ENCODE data around the gene CPSF2. TPM values are rescaled to one million over a fixed set of nuclear protein-coding genes. Genes with fewer than 3 reads are reported as not detected.

The CPSF2 gene
- total and polyA plus RNA-seq, 2 of the 13 experiments (the other 11 are each of a cell fraction or from before 2014, with no cell fraction given), result 14.3 to 67.9 TPM

DNA sequence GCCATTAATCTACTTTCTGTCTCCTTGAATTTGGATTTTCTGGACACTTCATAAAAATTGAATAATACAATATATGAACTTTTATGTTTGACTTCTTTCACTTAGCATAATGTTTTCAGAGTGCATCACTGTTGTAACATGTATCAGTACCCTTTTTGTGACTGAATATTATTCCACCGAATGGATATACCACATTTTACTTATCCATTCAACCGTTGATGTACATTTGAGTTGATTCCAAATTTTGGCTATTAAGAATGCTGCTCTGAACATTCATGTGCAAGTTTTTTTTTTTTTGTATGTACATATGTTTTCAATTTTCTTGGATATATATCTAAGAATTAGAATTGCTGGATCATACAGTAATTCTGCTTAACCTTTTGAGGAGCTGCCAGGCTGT is 43.2 kb downstream of the CPSF2 start:
- no peak for TF ChIP-seq PCBP2 (optimal IDR thresholded peaks at IDR 0.05; ENCODE audit: low read depth, low read length, poor library complexity, severe bottlenecking)
- TF ChIP-seq, protein P1, sequence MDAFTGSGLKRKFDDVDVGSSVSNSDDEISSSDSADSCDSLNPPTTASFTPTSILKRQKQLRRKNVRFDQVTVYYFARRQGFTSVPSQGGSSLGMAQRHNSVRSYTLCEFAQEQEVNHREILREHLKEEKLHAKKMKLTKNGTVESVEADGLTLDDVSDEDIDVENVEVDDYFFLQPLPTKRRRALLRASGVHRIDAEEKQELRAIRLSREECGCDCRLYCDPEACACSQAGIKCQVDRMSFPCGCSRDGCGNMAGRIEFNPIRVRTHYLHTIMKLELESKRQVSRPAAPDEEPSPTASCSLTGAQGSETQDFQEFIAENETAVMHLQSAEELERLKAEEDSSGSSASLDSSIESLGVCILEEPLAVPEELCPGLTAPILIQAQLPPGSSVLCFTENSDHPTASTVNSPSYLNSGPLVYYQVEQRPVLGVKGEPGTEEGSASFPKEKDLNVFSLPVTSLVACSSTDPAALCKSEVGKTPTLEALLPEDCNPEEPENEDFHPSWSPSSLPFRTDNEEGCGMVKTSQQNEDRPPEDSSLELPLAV (CRISPR knock-in tag; conservative IDR thresholded peaks at IDR 0.05; ENCODE audit: low read depth), result no peak
- no peak for TF ChIP-seq SRF (IDR thresholded peaks at IDR 0.05; ENCODE audit: low read depth, low read length)
- TF ChIP-seq, protein P2, sequence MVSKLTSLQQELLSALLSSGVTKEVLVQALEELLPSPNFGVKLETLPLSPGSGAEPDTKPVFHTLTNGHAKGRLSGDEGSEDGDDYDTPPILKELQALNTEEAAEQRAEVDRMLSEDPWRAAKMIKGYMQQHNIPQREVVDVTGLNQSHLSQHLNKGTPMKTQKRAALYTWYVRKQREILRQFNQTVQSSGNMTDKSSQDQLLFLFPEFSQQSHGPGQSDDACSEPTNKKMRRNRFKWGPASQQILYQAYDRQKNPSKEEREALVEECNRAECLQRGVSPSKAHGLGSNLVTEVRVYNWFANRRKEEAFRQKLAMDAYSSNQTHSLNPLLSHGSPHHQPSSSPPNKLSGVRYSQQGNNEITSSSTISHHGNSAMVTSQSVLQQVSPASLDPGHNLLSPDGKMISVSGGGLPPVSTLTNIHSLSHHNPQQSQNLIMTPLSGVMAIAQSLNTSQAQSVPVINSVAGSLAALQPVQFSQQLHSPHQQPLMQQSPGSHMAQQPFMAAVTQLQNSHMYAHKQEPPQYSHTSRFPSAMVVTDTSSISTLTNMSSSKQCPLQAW (CRISPR knock-in tag; IDR thresholded peaks at IDR 0.05), result no peak
- TF ChIP-seq, protein P3, sequence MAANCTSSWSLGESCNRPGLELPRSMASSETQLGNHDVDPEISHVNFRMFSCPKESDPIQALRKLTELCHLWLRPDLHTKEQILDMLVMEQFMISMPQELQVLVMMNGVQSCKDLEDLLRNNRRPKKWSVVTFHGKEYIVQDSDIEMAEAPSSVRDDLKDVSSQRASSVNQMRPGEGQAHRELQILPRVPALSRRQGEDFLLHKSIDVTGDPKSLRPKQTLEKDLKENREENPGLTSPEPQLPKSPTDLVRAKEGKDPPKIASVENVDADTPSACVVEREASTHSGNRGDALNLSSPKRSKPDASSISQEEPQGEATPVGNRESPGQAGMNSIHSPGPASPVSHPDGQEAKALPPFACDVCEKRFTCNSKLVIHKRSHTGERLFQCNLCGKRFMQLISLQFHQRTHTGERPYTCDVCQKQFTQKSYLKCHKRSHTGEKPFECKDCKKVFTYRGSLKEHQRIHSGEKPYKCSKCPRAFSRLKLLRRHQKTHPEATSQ (CRISPR knock-in tag; IDR thresholded peaks at IDR 0.05; ENCODE audit: borderline replicate concordance), result no peak
- TF ChIP-seq, protein P4, sequence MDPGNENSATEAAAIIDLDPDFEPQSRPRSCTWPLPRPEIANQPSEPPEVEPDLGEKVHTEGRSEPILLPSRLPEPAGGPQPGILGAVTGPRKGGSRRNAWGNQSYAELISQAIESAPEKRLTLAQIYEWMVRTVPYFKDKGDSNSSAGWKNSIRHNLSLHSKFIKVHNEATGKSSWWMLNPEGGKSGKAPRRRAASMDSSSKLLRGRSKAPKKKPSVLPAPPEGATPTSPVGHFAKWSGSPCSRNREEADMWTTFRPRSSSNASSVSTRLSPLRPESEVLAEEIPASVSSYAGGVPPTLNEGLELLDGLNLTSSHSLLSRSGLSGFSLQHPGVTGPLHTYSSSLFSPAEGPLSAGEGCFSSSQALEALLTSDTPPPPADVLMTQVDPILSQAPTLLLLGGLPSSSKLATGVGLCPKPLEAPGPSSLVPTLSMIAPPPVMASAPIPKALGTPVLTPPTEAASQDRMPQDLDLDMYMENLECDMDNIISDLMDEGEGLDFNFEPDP (CRISPR knock-in tag; conservative IDR thresholded peaks at IDR 0.05), result no peak
- TF ChIP-seq ZNF746 (CRISPR knock-in tag; IDR thresholded peaks at IDR 0.05), result no peak
- TF ChIP-seq ZNF124 (CRISPR knock-in tag; IDR thresholded peaks at IDR 0.05), result no peak
- TF ChIP-seq, protein P5, sequence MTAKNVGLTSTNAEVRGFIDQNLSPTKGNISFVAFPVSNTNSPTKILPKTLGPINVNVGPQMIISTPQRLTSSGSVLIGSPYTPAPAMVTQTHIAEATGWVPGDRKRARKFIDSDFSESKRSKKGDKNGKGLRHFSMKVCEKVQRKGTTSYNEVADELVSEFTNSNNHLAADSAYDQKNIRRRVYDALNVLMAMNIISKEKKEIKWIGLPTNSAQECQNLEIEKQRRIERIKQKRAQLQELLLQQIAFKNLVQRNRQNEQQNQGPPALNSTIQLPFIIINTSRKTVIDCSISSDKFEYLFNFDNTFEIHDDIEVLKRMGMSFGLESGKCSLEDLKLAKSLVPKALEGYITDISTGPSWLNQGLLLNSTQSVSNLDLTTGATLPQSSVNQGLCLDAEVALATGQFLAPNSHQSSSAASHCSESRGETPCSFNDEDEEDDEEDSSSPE (CRISPR knock-in tag; IDR thresholded peaks at IDR 0.05), result no peak
- no peak for TF ChIP-seq ZC3H13 (CRISPR knock-in tag; IDR thresholded peaks at IDR 0.05)
- TF ChIP-seq NBN (conservative IDR thresholded peaks at IDR 0.05), result no peak
- no peak for TF ChIP-seq DNMT1 (CRISPR knock-in tag; IDR thresholded peaks at IDR 0.05)
- in situ Hi-C loops (cut with HindIII; ENCODE audit: extremely low pct_ligation_motif_present, low pct_unique_long_range_greater_than_20kb), result no loop called here
- no peak for FAIRE-seq

More for the DNA sequence above, 43.2 kb downstream of the CPSF2 start:
- ChIA-PET CTCF (ENCODE audit: low intra/inter-chr PET ratio, low total read pairs) (no interaction called here), POLR2A (no interaction called here)
- no peak overlapping the region for H3K27ac ChIP-seq (ENCODE audit: extremely low read length, insufficient read depth, low read length)
- H3K4me2 ChIP-seq (ENCODE audit: low read depth, low read length), result no peak overlapping the region
- H3K9ac ChIP-seq (ENCODE audit: insufficient read depth, low read depth, low read length), result no peak overlapping the region
- no peak for ATAC-seq
- intact Hi-C loops (cut with micrococcal nuclease; ENCODE audit: unreplicated experiment), result no loop called here
- DNase-seq (ENCODE audit: low spot score), result no peak
- H3K4me1 ChIP-seq (ENCODE audit: insufficient read depth, low read length), result no peaks in the 10 kb centered on the region
- no peaks in the 10 kb centered on the region for H3K27me3 ChIP-seq (ENCODE audit: control insufficient read depth in 1 of 2, insufficient read depth in 2 of 2, low read length in 2 of 2)
- 0 out of 2 replicates have a peak, but pooled peaks cover 4% of the 10 kb centered on the region for H3K9me3 ChIP-seq (ENCODE audit: low read length)
- H3K36me3 ChIP-seq (replicated peaks in 1 of 2; ENCODE audit: control insufficient read depth in 1 of 2, insufficient read depth in 2 of 2, low read length in 2 of 2), result peaks cover 8 to 30% of the 10 kb centered on the region in 2 experiments
- BruUV-seq (replicated peaks), result no TSS peak
- no peaks in the 10 kb centered on the region for H4K20me1 ChIP-seq (ENCODE audit: insufficient read depth, low read length)
- WGBS (ENCODE audit: low lambda C conversion rate), result 97% methylated on average over 2 of the region's 2 CpGs
- no peaks in the 10 kb centered on the region for H3K79me2 ChIP-seq (ENCODE audit: insufficient read depth, low read length)
- H3K4me3 ChIP-seq (replicated peaks in 1 of 3; ENCODE audit: insufficient read depth in 1 of 3, low read depth in 2 of 3, low read length in 3 of 3), result no peak overlapping the region
- H2AFZ ChIP-seq (ENCODE audit: low read length), result no peak overlapping the region
